ENCODE measurements around the gene GPR61. TPM values are rescaled to one million over a fixed set of nuclear protein-coding genes. Genes with fewer than 3 reads are reported as not detected.
A peak's percentile ranks its signal among the peaks of the same experiment; 100 is the strongest.

GPR61 gene
- total RNA-seq, 8 experiments from 2014 or later, result 0.56 to 5.8 (median 2.6) TPM

DNA sequence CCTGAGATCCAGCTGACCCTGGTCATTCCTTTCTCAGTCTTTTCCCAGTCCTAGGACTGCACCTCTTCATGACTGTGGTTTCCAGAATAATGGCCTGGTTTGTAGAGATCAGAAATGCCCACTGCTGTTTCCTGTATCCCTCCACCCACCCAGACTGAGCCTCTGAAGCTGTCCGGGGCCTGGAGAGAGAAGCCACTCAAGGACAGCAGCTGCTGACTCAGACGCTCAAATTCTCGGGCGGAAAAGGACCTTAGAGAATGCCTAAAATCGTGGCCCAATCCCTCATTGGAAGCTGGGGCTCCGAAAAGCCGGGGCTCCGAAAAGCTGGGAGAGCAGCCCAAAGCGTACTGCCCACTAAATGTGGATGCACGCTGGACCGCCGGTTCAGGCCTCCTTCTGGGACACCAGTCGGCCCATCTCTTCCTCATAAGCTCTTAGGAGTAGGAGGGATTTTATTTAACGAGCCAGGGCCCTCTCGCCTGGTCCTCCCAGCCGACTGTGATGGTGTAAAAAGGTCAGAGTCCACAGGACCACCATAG lies 7.8 kb upstream of the GPR61 start:
- in situ Hi-C loops (cut with MboI; ENCODE audit: low pct_unique_long_range_greater_than_20kb in 2 of 9, low sequenced_read_pairs in 9 of 9, unreplicated experiment in 9 of 9), result loop anchor here in 5 of 9 experiments (5.0 to 25.0 kb wide), 4 partner anchors 35 to 455 kb away; partner anchors contain the start of genes AHCYL1 (in 3 of the 5) and EPS8L3 (in 2 of the 5)
- peak in 3 of 8 experiments; percentile 1 to 10 (median 1) for ATAC-seq (replicated peaks in 6 of 8)
- peaks cover 23 to 38% of the 10 kb centered on the region in 2 donors for H3K4me1 ChIP-seq (replicated peaks in 1 of 2)
- H3K27ac ChIP-seq, result no peak overlapping the region
- WGBS, 10 experiments, result 0 to 71% (median 57%) methylated on average over 1 to 14 of the region's 16 CpGs; no CpG with 5 or more reads in 3 of the 10 experiments
- H3K4me3 ChIP-seq, result no peak overlapping the region

GRCh38 chr1:109532365-109533136 lies 7.1 kb upstream of the GPR61 start:
- Histone ChIP-seq H3K27ac (no peak overlapping the region), H3K4me1 (replicated peaks in 1 of 2) (peaks cover 23 to 33% of the 10 kb centered on the region in 2 donors), H3K4me3 (no peak overlapping the region)
- 0 to 51% (median 10%) methylated on average over 1 to 7 of the region's 12 CpGs; no CpG with 5 or more reads in 3 of the 10 experiments for WGBS, 10 experiments
- in situ Hi-C loops (cut with MboI; ENCODE audit: low pct_unique_long_range_greater_than_20kb in 2 of 9, low sequenced_read_pairs in 9 of 9, unreplicated experiment in 9 of 9), result loop anchor here in 5 of 9 experiments (5.0 to 25.0 kb wide), 4 partner anchors 35 to 455 kb away; partner anchors contain the start of genes AHCYL1 (in 3 of the 5) and EPS8L3 (in 2 of the 5)
- peak; percentile 76 to 89 (median 82) for ATAC-seq (replicated peaks in 6 of 8)

DNA sequence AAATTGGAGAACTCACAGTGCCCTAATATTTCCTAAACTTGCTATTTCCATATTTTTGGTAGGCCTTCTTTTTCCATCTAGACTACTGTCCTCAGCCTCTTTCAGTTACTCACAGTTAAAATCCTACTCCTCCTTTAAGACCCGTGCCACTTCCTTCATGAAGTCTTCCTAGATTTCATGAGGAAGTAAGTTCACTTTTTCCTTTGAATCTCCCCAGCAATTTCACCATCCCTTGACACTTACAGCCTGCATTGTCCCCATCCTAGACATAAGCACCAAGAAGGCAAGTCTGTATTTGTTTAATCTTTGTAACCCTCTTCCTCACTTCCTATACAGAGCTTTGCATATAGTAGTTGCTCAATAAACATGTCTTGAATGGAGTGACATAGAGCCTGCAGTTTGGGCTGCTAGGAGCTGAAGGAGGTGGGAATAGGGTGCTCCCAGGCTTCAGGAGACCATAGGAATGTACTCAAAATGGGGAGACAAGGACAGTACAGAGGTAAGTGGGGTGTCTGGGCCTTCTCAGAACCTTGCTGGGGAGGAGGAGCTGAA lies 5.3 kb upstream of the GPR61 start:
- 0 to 88% (median 69%) methylated on average over 1 of the region's 1 CpG; no CpG with 5 or more reads in 1 of the 10 experiments for WGBS, 10 experiments
- H3K4me3 ChIP-seq, result no peak overlapping the region
- in situ Hi-C loops (cut with MboI; ENCODE audit: low pct_unique_long_range_greater_than_20kb in 2 of 9, low sequenced_read_pairs in 9 of 9, unreplicated experiment in 9 of 9), result loop anchor here in 5 of 9 experiments (5.0 to 25.0 kb wide), 4 partner anchors 37 to 453 kb away; partner anchors contain the start of genes AHCYL1 (in 3 of the 5) and EPS8L3 (in 2 of the 5)
- ATAC-seq (replicated peaks in 6 of 8), result no peak
- no peak overlapping the region for H3K27ac ChIP-seq
- H3K4me1 ChIP-seq (replicated peaks in 1 of 2), result peaks cover 23 to 30% of the 10 kb centered on the region in 2 donors

DNA sequence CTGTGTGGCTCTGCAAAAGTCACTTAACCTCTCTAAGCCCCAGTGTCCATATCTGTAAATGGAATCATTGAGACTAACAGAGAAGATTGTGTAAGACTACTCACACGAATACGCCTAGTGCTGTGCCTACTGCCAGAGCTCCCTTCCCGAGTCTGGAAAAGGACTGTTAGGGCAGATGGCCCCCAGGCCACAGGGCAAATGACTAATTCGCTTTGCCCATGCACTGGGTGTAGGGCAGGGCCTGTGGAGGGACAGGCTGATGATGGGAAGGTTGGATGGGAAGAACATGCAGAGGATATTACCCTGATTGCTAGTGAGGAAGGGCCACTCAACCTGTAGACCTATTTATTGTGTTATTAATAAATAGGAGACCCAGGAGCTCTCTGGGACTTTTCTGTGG lies 4.2 kb upstream of the GPR61 start:
- Histone ChIP-seq H3K4me1 (replicated peaks in 1 of 2) (peaks cover 12 to 24% of the 10 kb centered on the region in 2 donors), H3K27ac (no peak overlapping the region), H3K4me3 (no peak overlapping the region)
- ATAC-seq (replicated peaks in 6 of 8), result no peak
- in situ Hi-C loops (cut with MboI; ENCODE audit: low pct_unique_long_range_greater_than_20kb in 2 of 9, low sequenced_read_pairs in 9 of 9, unreplicated experiment in 9 of 9), result loop anchor here in 4 of 9 experiments (25.0 kb wide), 3 partner anchors 227 to 452 kb away; partner anchors contain the start of genes AHCYL1 (in 3 of the 4) and EPS8L3 (in 2 of the 4)
- 43 to 87% (median 64%) methylated on average over 2 to 3 of the region's 4 CpGs; no CpG with 5 or more reads in 3 of the 10 experiments for WGBS, 10 experiments

DNA sequence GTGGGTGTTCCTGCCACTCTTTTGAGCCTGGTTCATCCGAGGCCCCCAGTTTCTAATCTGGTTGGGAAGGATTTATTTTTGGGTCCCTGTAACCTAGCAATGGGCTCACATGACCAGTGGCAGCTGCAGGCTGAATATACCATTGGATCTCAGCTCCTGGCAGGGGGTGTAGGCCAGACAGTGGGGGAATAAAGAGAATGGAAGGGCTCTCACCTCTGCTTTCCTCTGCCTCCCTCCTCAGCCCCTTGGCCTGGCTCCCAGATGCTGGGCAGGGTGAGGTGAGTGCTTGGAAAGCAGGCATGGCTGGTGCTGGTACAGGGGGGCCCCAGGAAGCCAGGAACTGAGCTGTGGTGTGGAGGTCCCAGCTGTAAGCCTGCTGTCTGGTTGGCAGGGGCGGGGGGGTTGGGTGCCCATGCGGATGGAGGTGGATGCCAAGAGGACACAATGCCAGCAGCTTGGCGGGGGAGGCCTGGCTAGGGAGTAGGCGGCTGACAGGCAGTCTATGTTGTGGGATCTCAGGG lies 3.6 kb upstream of the GPR61 start:
- Histone ChIP-seq H3K4me3 (no peak overlapping the region), H3K27ac (no peak overlapping the region), H3K4me1 (replicated peaks in 1 of 2) (peaks cover 7 to 19% of the 10 kb centered on the region in 2 donors)
- ATAC-seq (replicated peaks in 6 of 8), result peak in 1 of 8 experiments; percentile 14
- in situ Hi-C loops (cut with MboI; ENCODE audit: low pct_unique_long_range_greater_than_20kb in 2 of 9, low sequenced_read_pairs in 9 of 9, unreplicated experiment in 9 of 9), result loop anchor here in 4 of 9 experiments (25.0 kb wide), 3 partner anchors 226 to 451 kb away; partner anchors contain the start of genes AHCYL1 (in 3 of the 4) and EPS8L3 (in 2 of the 4)
- 33 to 100% (median 46%) methylated on average over 1 to 5 of the region's 5 CpGs; no CpG with 5 or more reads in 4 of the 10 experiments for WGBS, 10 experiments

DNA sequence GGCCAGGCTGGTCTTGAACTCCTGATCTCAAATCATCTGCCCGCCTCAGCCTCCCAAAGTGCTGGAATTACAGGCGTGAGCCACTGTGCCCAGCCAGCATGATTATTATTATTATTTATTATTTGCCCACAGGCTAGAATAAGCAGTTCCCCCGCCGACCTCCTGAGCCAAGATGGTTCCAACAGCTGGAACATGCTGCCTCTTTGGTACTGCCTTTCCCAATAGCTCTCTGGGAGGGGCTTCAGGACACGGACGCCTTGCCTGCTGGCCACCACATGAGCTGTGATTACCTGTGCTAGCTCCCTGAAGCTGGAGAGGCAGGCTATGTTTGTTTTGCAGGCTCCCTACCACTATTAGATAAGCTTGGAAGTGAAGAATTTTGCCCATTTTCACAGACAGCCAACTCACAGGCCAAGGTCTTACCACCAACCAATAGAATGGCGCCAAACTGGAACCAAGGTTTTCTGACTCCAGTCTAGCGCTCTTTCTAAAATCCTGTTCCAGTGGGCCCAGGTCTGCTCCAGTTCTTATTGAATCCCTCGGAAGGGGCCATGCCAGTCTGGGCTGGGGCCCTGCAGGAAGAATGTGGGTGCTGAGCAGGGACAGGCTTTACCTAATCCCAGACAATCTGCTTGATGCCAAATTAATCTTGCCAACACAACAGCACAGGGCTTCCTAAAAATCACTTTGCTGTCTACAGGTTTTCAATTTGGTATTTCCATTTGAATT lies 2.1 kb upstream of the GPR61 start:
- in situ Hi-C loops (cut with MboI; ENCODE audit: low pct_unique_long_range_greater_than_20kb in 2 of 9, low sequenced_read_pairs in 9 of 9, unreplicated experiment in 9 of 9), result loop anchor here in 4 of 9 experiments (25.0 kb wide), 3 partner anchors 225 to 450 kb away; partner anchors contain the start of genes AHCYL1 (in 3 of the 4) and EPS8L3 (in 2 of the 4)
- H3K27ac ChIP-seq, result no peak overlapping the region
- ATAC-seq (replicated peaks in 6 of 8), result no peak

DNA sequence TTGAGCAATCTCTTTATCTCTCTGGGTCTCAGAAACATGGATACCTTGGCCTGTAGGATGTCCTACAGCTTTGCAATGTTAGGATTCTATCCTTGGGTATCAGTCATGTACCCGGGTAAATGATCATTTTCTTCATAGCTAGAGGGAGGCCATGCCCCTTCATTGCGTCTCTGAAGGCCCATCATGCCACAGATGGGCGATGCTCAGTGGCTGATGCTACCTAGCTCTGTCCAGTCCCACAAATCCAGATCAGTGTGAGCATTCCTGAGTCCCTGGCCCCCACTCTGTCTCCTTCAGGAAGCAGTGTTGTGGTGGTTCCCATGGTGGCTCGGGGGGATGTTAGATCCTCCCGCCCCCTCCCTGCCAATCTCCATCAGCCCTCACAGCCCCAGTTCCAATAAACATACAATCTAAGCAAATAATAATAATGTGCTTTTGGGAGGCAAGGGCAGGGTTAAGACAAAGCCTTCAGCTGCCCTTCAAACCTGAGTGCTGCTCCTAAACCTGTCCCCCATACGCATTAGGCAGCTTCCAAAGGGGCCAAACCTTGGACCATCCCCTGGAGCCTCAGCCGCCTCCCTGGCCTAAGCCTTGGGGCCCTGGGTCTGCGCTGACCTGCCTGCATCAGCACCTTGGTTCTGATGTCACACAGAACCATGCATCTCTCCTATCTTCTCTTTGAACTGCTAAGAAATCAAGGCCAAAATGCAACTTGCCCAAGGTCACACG lies 681 bp upstream of the GPR61 start:
- no peak overlapping the region for H3K27ac ChIP-seq
- H3K4me1 ChIP-seq (replicated peaks in 1 of 2), result peaks cover 0 to 5% of the 10 kb centered on the region in 2 donors
- WGBS, 10 experiments, result 17 to 96% (median 80%) methylated on average over 1 to 7 of the region's 9 CpGs; no CpG with 5 or more reads in 2 of the 10 experiments
- in situ Hi-C loops (cut with MboI; ENCODE audit: low pct_unique_long_range_greater_than_20kb in 2 of 9, low sequenced_read_pairs in 9 of 9, unreplicated experiment in 9 of 9), result loop anchor here in 4 of 9 experiments (25.0 kb wide), 3 partner anchors 223 to 448 kb away; partner anchors contain the start of genes AHCYL1 (in 3 of the 4) and EPS8L3 (in 2 of the 4)
- H3K4me3 ChIP-seq, result no peak overlapping the region
- ATAC-seq (replicated peaks in 6 of 8), result peak in 1 of 8 experiments; percentile 3

More for the DNA sequence above, 2.1 kb upstream of the GPR61 start:
- Histone ChIP-seq H3K4me3 (no peak overlapping the region), H3K4me1 (replicated peaks in 1 of 2) (peaks cover 1 to 6% of the 10 kb centered on the region in 2 donors)
- WGBS, 10 experiments, result 40 to 100% (median 73%) methylated on average over 1 to 9 of the region's 9 CpGs

DNA sequence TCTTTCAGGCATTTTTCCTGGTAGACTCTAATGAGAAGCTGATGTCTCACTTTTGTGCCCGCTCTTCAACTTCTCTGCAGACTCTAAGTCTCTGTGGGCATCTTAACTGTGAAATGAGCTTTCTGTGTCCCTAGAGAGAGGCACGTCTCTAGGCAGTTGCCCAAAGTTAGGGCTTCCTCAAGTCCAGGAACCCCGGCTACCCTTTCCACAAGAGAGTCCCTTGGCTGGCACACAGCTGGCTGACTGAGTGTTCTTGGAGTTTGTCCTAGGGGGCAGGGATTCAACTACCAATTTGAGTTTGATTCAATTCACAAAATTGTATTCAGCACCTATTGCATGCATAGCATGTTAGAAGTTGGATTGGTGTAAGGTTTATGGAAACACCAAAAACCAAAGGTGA lies 1.4 kb downstream of the GPR61 start:
- 0 to 85% (median 59%) methylated on average over 1 to 3 of the region's 3 CpGs; no CpG with 5 or more reads in 2 of the 10 experiments for WGBS, 10 experiments
- ATAC-seq (replicated peaks in 6 of 8), result no peak
- in situ Hi-C loops (cut with MboI; ENCODE audit: low pct_unique_long_range_greater_than_20kb in 2 of 9, low sequenced_read_pairs in 9 of 9, unreplicated experiment in 9 of 9), result loop anchor here (10.0 to 25.0 kb wide), 6 partner anchors 84 to 446 kb away; partner anchors contain the start of genes AHCYL1 (in 6 of the 9) and EPS8L3 (in 2 of the 9)
- Histone ChIP-seq H3K4me3 (no peak overlapping the region), H3K27ac (no peak overlapping the region), H3K4me1 (replicated peaks in 1 of 2) (peaks cover 0 to 13% of the 10 kb centered on the region in 2 donors)

DNA sequence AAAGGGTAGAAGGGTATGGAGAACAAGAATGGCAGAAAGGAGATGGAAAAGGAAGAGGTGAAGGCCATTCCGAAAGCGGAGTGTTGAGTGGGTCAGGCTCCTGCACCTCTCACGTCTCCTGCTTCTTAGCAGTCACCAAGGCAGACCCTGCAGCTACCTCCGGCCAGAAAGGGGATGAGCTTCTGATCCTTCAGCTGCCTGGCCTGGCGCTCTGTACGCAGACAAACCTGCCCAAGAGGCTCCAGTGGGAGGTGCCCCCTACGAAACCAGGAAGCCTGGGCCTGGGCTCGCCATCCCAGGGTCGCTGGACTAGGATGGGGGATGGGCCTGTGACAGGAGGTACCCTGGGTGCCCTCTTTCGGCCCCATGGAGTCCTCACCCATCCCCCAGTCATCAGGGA lies 3.0 kb downstream of the GPR61 start:
- Histone ChIP-seq H3K27ac (no peak overlapping the region), H3K4me1 (replicated peaks in 1 of 2) (peaks cover 9 to 26% of the 10 kb centered on the region in 2 donors), H3K4me3 (no peak overlapping the region)
- no peak for ATAC-seq (replicated peaks in 6 of 8)
- in situ Hi-C loops (cut with MboI; ENCODE audit: low pct_unique_long_range_greater_than_20kb in 2 of 9, low sequenced_read_pairs in 9 of 9, unreplicated experiment in 9 of 9), result loop anchor here (10.0 to 25.0 kb wide), 6 partner anchors 82 to 445 kb away; partner anchors contain the start of genes AHCYL1 (in 6 of the 9) and EPS8L3 (in 2 of the 9)
- WGBS, 10 experiments, result 50 to 93% (median 82%) methylated on average over 1 to 4 of the region's 10 CpGs; no CpG with 5 or more reads in 4 of the 10 experiments

DNA sequence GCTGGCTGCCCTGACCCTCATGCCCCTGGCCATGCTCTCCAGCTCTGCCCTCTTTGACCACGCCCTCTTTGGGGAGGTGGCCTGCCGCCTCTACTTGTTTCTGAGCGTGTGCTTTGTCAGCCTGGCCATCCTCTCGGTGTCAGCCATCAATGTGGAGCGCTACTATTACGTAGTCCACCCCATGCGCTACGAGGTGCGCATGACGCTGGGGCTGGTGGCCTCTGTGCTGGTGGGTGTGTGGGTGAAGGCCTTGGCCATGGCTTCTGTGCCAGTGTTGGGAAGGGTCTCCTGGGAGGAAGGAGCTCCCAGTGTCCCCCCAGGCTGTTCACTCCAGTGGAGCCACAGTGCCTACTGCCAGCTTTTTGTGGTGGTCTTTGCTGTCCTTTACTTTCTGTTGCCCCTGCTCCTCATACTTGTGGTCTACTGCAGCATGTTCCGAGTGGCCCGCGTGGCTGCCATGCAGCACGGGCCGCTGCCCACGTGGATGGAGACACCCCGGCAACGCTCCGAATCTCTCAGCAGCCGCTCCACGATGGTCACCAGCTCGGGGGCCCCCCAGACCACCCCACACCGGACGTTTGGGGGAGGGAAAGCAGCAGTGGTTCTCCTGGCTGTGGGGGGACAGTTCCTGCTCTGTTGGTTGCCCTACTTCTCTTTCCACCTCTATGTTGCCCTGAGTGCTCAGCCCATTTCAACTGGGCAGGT lies 3.8 kb downstream of the GPR61 start:
- 13 to 88% (median 59%) methylated on average over 1 to 15 of the region's 24 CpGs; no CpG with 5 or more reads in 3 of the 10 experiments for WGBS, 10 experiments
- in situ Hi-C loops (cut with MboI; ENCODE audit: low pct_unique_long_range_greater_than_20kb in 2 of 9, low sequenced_read_pairs in 9 of 9, unreplicated experiment in 9 of 9), result loop anchor here (10.0 to 25.0 kb wide), 6 partner anchors 81 to 444 kb away; partner anchors contain the start of genes AHCYL1 (in 6 of the 9) and EPS8L3 (in 2 of the 9)
- H3K4me3 ChIP-seq, result no peak overlapping the region
- H3K27ac ChIP-seq, result no peak overlapping the region
- peaks cover 9 to 26% of the 10 kb centered on the region in 2 donors for H3K4me1 ChIP-seq (replicated peaks in 1 of 2)
- no peak for ATAC-seq (replicated peaks in 6 of 8)
